ENCODE data around the gene ACBD4. TPM values are rescaled to one million over a fixed set of nuclear protein-coding genes. Genes with fewer than 3 reads are reported as not detected.
A peak's percentile ranks its signal among the peaks of the same experiment; 100 is the strongest.

Gene ACBD4
- total RNA-seq, 1 donor from 2014 or later: 3.9 TPM

DNA sequence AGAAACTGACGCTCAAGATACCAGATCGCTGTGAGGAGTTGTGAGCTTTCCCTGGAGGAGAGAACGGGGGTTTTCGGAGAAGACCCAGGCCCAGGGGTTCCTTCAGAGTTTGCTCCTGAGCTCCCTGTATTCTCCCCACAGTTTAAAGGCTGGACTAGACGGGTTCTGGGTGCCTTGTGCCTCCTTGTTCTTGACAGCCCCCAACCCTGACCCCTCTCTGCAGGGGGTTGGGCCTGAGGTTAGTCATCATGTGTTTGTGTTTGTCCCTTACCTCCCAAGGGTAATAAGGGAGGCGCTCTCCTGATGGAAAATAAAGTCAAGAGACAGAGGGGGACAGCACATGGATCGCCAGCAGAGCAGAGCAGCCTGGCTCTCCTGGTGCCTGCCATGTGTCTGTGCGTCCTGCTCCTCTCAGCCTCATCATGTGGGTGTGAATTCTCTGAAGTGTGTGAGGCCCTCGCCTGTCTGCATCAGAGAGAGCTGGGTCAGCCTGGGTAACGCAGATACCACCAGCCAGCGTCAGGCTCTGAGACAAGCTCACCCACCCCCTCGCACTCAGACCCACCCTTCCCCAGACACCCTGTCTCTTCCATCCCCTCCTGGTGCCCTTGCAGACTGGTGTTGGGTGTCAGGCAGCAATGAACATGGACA, 34.9 kb downstream of the ACBD4 start:
- peak overlapping the region; percentile 71 for H3K4me2 ChIP-seq (ENCODE audit: low read length)
- peak overlapping the region; percentile 64 for H3K4me3 Mint-ChIP-seq (ENCODE audit: unreplicated experiment)
- peak overlapping the region; percentile 72 for H2AFZ ChIP-seq (ENCODE audit: low read depth, low read length)

DNA sequence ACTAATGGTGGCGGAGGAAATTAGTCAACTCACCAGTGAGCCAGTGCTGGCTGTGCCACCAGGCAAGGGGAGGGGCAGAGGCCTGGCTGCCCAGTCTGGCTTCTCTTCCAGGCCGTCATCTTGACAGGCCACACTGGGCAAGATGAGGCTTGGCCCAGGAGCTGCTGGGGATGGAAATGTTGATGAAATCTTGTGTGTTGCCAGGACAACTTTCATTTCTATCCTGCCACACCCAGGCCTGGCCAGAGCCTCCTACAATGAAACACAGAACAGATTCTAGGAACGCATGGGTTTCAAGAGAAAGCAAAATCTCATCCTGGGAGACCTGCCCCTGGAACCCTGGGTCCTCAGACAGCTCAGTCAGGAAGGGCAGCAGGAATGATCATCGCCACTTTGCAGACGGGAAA, 35.4 kb downstream of the ACBD4 start:
- H3K4me3 ChIP-seq (ENCODE audit: insufficient read depth, low read depth, low read length): peak overlapping the region; percentile 19
- H3K9ac ChIP-seq (ENCODE audit: low read length): peak overlapping the region; percentile 67

More for the DNA sequence above, 34.9 kb downstream of the ACBD4 start:
- H3K79me2 ChIP-seq (ENCODE audit: insufficient read depth, low read length): no peaks in the 10 kb centered on the region
- peaks cover 9% of the 10 kb centered on the region for H3K36me3 Mint-ChIP-seq (ENCODE audit: low read depth, unreplicated experiment)
- H3K27ac ChIP-seq (ENCODE audit: low read depth, low read length): no peak overlapping the region
- no peaks in the 10 kb centered on the region for H3K9me3 Mint-ChIP-seq (ENCODE audit: unreplicated experiment)
- DNase-seq (ENCODE audit: low read depth) (no peak), FAIRE-seq (no peak)
- no peaks in the 10 kb centered on the region for H4K20me1 ChIP-seq (ENCODE audit: insufficient read depth, low read length)
- peaks cover 24% of the 10 kb centered on the region for H3K4me1 Mint-ChIP-seq (ENCODE audit: low read depth, unreplicated experiment)
- H3K9me3 ChIP-seq (ENCODE audit: insufficient read depth, low read depth, low read length): no peaks in the 10 kb centered on the region
- peaks cover 33% of the 10 kb centered on the region for H3K4me1 ChIP-seq (ENCODE audit: insufficient read depth, low read length)
- no peaks in the 10 kb centered on the region for H3K27me3 Mint-ChIP-seq (ENCODE audit: low read depth, unreplicated experiment)
- H3K27me3 ChIP-seq (ENCODE audit: insufficient read depth, low read length): no peaks in the 10 kb centered on the region
- H3K36me3 ChIP-seq (ENCODE audit: insufficient read depth, low read length): no peaks in the 10 kb centered on the region
- no peak for TF ChIP-seq EZH2 (IDR thresholded peaks at IDR 0.05; ENCODE audit: insufficient read depth, low read length)
- no peak for TF ChIP-seq CTCF (IDR thresholded peaks at IDR 0.05; ENCODE audit: insufficient read depth, low read depth, low read length)
- H3K4me3 ChIP-seq (ENCODE audit: insufficient read depth, low read depth, low read length): no peak overlapping the region
- peak overlapping the region; percentile 94 for H3K27ac Mint-ChIP-seq (ENCODE audit: unreplicated experiment)
- H3K9ac ChIP-seq (ENCODE audit: low read length): no peak overlapping the region

More for the DNA sequence above, 35.4 kb downstream of the ACBD4 start:
- Histone ChIP-seq H4K20me1 (ENCODE audit: insufficient read depth, low read length) (no peaks in the 10 kb centered on the region), H3K79me2 (ENCODE audit: insufficient read depth, low read length) (no peaks in the 10 kb centered on the region), H3K4me2 (ENCODE audit: low read length) (peak overlapping the region; percentile 71), H3K4me1 (ENCODE audit: insufficient read depth, low read length) (peaks cover 31% of the 10 kb centered on the region), H3K27ac (ENCODE audit: low read depth, low read length) (peak overlapping the region; percentile 62), H2AFZ (ENCODE audit: low read depth, low read length) (peak overlapping the region; percentile 72), H3K9me3 (ENCODE audit: insufficient read depth, low read depth, low read length) (no peaks in the 10 kb centered on the region), H3K27me3 (ENCODE audit: insufficient read depth, low read length) (no peaks in the 10 kb centered on the region), H3K36me3 (ENCODE audit: insufficient read depth, low read length) (no peaks in the 10 kb centered on the region)
- FAIRE-seq: no peak
- H3K4me1 Mint-ChIP-seq (ENCODE audit: low read depth, unreplicated experiment): peaks cover 23% of the 10 kb centered on the region
- H3K27ac Mint-ChIP-seq (ENCODE audit: unreplicated experiment): peak overlapping the region; percentile 94
- no peaks in the 10 kb centered on the region for H3K9me3 Mint-ChIP-seq (ENCODE audit: unreplicated experiment)
- peak; percentile 60 for DNase-seq (ENCODE audit: low read depth)
- H3K27me3 Mint-ChIP-seq (ENCODE audit: low read depth, unreplicated experiment): no peaks in the 10 kb centered on the region
- TF ChIP-seq CTCF (IDR thresholded peaks at IDR 0.05; ENCODE audit: insufficient read depth, low read depth, low read length): no peak
- TF ChIP-seq EZH2 (IDR thresholded peaks at IDR 0.05; ENCODE audit: insufficient read depth, low read length): no peak
- H3K4me3 Mint-ChIP-seq (ENCODE audit: unreplicated experiment): peak overlapping the region; percentile 64
- H3K36me3 Mint-ChIP-seq (ENCODE audit: low read depth, unreplicated experiment): peaks cover 9% of the 10 kb centered on the region
